Omental fat pad (tissue), 4 donors: ENCODE results near the gene DGKH. TPM values are rescaled to one million over a fixed set of nuclear protein-coding genes. Genes with fewer than 3 reads are reported as not detected.

Source experiments
- ATAC-seq: fragments of 150-250 bp; one replicate; pipeline ENCODE4 v1.9.1; 2016; ENCODE audit warnings: mild to moderate bottlenecking, moderate library complexity; ENCODE audit not compliant: low FRiP score
- DNase-seq: peaks from one replicate; pipeline ENCODE4 v3.0.0-alpha.2; 2019; ENCODE audit warnings: low spot score
- CTCF ChIP-seq, 3 donors: fragments of 450-650 bp; IDR thresholded peaks; one replicate each; pipeline ENCODE4 v1.5.1; 2016 to 2017; ENCODE audit warnings: antibody characterized with exemption in 3 of 3, mild to moderate bottlenecking in 3 of 3, moderate library complexity in 2 of 3
- total RNA-seq, 4 donors: library from RNA; depleted of rRNA; stranded (reverse); fragments of >200 nt; gene quantifications; one replicate each; pipeline ENCODE4 v1.1.0, GENCODE V29; 2016

The DGKH gene
- total RNA-seq, result 10 to 100 TPM in 3 of 4 donors, 1 to 10 TPM in 1; 9.7 to 24.7 (median 17.6) TPM

GRCh38 chr13:42048342-42048683 is at the start of gene DGKH:
Gene DGKH, plus strand, starts transcription at chr13:42048648. Its CDS starts 126 bp downstream, at chr13:42048774.
- ATAC-seq, result peak; percentile 20

GRCh38 chr13:42000846-42001245 is 47.6 kb upstream of the DGKH start:
- TF ChIP-seq CTCF (IDR thresholded peaks at IDR 0.05), result no peak

More at GRCh38 chr13:42048342-42048683, at the start of gene DGKH:
- no peak for TF ChIP-seq CTCF (IDR thresholded peaks at IDR 0.05)
- DNase-seq, result no peak

GRCh38 chr13:42001580-42001979 is 46.9 kb upstream of the DGKH start:
- DNase-seq (peak; percentile 25), ATAC-seq (peak; percentile 97)
- no peak for TF ChIP-seq CTCF (IDR thresholded peaks at IDR 0.05)

More at GRCh38 chr13:42000846-42001245, 47.6 kb upstream of the DGKH start:
- ATAC-seq, result no peak
- no peak for DNase-seq

GRCh38 chr13:42002066-42002465 is 46.4 kb upstream of the DGKH start:
- no peak for TF ChIP-seq CTCF (IDR thresholded peaks at IDR 0.05)
- no peak for DNase-seq
- ATAC-seq, result no peak

- peak; percentile 83 for ATAC-seq
- no peak for DNase-seq
- TF ChIP-seq CTCF (IDR thresholded peaks at IDR 0.05), result no peak
Measured at GRCh38 chr13:42007844-42008243, 40.6 kb upstream of the DGKH start.

GRCh38 chr13:42009057-42009456 is 39.4 kb upstream of the DGKH start:
- DNase-seq (no peak), ATAC-seq (no peak)
- no peak for TF ChIP-seq CTCF (IDR thresholded peaks at IDR 0.05)

- no peak for DNase-seq
- no peak for TF ChIP-seq CTCF (IDR thresholded peaks at IDR 0.05)
- ATAC-seq, result no peak
Measured at GRCh38 chr13:42011601-42012350, 36.7 kb upstream of the DGKH start.
